ENCODE data around the gene AK2.
A peak's percentile ranks its signal among the peaks of the same experiment; 100 is the strongest.
"Not testable (repeated sequence)": the region's sequence is repeated elsewhere in the genome, so short reads cannot be mapped to it uniquely, and the experiment has no call there.

AK2 gene

GRCh38 chr1:32997381-32997891, 39.2 kb downstream of the AK2 start:
- DNase-seq: no peak

- DNase-seq: not testable (repeated sequence)
Observed at GRCh38 chr1:32993324-32993636, 43.4 kb downstream of the AK2 start.

- no peak for DNase-seq
Observed at GRCh38 chr1:32992489-32993323, 44.0 kb downstream of the AK2 start.

DNA sequence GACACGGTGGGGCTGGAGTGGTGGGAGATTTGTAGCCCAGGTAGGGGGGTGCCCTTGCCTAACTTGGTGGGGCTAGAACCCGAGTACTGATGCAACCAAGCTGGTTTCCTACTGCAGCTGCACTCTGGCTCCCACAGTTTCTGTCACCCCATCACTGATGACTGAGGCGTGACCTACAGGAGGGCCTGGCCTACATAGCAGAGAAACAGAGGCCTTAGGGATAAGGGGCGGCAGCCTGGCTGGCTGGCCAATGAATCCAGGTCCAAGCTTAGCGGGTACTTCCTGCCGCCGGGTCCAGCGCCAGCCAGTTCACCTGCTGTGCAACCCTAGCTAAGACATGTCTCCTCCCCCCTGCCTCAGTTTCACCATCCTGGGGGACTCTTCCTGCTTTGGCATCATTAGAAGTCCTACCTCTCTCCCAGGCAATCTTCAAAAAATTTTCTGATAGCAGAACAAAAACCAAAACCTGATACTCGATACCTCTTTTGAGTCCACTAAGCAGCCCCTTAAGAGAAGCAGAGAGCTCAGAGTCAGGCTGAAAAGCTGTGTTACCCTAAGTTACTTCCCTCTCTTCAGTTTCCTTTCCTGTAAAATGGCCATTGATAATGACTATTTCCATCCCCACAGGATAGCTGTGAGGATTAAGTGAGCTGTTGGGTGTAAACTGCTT, 44.7 kb downstream of the AK2 start:
- no peak for DNase-seq

DNA sequence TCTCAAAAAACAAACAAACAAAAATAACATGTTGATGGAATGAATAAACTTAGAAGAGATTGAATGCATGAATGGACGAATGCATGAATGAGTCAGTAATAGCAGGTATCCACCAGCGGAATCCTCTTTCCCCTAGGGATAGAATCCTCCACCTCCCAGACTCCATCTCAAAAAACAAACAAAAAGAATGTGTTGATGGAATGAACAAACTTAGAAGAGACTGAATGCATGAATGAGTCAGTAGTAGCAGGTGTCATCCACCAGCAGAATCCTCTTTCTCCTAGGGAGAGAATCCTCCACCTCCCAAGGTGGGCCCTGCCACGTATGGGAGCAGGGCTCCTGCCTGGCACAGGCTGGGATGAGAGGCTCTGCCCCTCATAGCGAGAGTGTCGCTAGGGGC, 45.3 kb downstream of the AK2 start:
- DNase-seq: no peak

DNA sequence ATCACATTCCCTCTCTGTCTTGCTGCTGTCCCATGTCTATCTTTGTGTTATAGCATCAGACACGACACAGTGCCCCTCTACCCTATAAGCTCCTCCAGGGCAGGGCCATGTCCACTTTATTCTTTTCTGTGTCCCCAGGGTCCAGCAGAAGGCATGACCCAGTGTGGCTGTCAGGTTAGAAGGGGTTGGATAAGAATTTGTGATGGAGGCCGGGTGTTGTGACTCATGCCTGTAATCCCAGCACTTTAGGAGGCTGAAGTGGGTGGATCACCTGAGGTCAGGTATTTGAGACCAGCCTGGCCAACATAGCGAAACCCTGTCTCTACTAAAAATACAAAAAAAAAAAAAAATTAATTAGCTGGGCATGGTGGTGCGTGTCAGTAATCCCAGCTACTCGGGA, 45.8 kb downstream of the AK2 start:
- DNase-seq: no peak

- peak in 1 of 2 experiments; percentile 14 for DNase-seq
Observed at GRCh38 chr1:32989160-32990050, 47.3 kb downstream of the AK2 start.

DNA sequence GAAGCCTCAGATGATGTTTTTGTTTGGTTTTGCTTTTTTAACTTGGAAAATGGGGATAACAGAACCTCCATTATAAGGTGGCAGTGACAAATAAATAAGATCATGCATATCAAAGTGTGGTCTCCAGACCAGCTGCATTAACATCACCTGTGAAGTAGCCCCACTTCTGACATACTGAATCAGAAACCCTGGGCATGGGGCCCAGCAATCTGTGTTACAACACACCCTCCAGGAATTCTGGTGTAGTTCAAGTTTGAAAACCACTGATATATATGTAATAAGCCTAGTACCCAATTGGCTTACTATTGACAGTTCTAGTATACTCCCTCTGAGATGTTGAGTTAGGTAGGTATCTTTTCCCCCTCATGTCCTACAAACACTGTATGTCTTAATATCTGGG, 48.0 kb downstream of the AK2 start:
- DNase-seq: no peak

DNA sequence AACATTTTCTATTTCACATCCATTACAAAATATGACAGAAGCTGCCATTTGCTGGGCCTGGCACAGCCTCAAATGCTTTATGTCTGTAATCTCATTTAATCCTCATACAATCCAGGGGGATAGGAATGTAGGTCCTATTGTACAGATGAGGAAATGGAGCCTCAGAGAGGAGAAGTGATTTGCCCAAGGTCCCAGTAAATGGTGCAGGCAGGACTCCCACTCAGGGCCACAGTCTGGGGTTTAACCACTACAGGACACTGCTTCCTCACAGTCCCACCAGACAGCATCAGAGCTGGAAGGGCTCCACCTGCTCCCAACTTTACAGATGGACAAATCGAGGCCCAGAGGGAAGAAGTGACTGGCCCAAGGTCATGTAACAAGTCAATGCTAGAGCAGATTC, 51.5 kb downstream of the AK2 start:
- DNase-seq: no peak

GRCh38 chr1:32984455-32985171, 52.1 kb downstream of the AK2 start:
- DNase-seq: no peak

DNA sequence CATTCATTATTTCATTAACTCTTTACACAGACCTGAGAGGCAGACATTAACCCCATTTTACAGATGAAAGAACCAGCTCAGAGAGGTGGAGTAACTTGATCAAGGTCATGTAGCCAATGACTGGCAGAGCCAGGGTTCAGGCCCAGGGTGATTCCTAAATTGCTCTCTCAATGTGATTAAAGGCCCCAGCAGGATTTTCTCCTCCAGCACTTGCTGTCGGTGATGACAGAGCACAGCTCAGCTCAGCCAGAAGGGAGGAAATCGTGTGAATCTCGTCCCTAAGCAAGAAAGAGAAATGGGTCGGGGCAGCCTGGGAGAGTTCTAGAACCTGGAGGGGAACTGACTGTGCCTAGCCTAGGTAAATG, 52.6 kb downstream of the AK2 start:
- DNase-seq: no peak

GRCh38 chr1:32983020-32983419, 53.7 kb downstream of the AK2 start:
- no peak for DNase-seq

GRCh38 chr1:32981003-32981901, 55.4 kb downstream of the AK2 start:
- no peak for DNase-seq

DNA sequence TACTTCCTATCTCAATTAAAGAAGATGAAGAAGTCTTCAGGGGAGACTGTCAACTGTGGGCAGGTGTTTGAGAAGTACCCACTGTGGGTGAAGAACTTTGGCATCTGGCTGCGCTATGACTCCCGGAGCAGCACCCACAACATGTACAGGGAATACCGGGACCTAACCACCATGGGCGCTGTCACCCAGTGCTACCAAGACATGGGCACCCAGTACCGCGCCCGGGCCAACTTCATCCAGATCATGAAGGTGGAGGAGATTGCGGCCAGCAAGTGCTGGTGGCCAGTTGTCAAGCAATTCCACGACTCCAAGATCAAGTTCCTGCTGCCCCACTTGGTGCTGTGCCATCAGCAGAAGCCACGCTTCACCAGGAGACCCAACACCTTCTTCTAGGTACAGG, 56.6 kb downstream of the AK2 start:
- no peak for DNase-seq

GRCh38 chr1:32978854-32979253, 57.8 kb downstream of the AK2 start:
- DNase-seq: no peak

- DNase-seq: no peak
Observed at GRCh38 chr1:32977546-32978087, 59.1 kb downstream of the AK2 start.

- not testable (repeated sequence) for DNase-seq
Observed at GRCh38 chr1:32975055-32975454, 61.6 kb downstream of the AK2 start.

GRCh38 chr1:32973458-32973857, 63.2 kb downstream of the AK2 start:
- DNase-seq: not testable (repeated sequence)

- peak; percentile 27 to 72 for DNase-seq
Observed at GRCh38 chr1:32972814-32973428, 63.8 kb downstream of the AK2 start.

DNA sequence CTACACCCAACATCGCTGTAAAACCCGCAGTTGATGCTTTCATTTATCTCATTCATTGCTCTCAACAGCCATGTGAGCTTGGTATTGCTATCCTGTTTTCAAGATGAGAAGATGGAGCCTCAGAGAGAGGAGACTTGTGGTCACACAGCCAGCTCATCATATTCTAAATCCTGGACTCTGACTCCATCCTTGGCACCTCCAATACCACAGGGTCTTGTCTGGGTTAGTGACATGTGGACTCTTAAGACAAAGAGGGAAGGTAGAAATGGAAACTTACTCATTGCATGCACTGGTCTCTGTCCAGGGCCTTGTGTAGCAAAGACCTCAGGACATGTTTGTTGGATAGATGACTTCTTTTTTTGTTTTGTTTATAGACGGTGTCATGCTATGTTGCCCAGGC, 65.1 kb downstream of the AK2 start:
- DNase-seq: no peak

- DNase-seq: no peak
Observed at GRCh38 chr1:32971156-32971555, 65.5 kb downstream of the AK2 start.
